ENCODE data around the gene RABEP1.
"Not testable (repeated sequence)": the region's sequence is repeated elsewhere in the genome, so short reads cannot be mapped to it uniquely, and the experiment has no call there.

The RABEP1 gene, protein sequence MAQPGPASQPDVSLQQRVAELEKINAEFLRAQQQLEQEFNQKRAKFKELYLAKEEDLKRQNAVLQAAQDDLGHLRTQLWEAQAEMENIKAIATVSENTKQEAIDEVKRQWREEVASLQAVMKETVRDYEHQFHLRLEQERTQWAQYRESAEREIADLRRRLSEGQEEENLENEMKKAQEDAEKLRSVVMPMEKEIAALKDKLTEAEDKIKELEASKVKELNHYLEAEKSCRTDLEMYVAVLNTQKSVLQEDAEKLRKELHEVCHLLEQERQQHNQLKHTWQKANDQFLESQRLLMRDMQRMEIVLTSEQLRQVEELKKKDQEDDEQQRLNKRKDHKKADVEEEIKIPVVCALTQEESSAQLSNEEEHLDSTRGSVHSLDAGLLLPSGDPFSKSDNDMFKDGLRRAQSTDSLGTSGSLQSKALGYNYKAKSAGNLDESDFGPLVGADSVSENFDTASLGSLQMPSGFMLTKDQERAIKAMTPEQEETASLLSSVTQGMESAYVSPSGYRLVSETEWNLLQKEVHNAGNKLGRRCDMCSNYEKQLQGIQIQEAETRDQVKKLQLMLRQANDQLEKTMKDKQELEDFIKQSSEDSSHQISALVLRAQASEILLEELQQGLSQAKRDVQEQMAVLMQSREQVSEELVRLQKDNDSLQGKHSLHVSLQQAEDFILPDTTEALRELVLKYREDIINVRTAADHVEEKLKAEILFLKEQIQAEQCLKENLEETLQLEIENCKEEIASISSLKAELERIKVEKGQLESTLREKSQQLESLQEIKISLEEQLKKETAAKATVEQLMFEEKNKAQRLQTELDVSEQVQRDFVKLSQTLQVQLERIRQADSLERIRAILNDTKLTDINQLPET

DNA sequence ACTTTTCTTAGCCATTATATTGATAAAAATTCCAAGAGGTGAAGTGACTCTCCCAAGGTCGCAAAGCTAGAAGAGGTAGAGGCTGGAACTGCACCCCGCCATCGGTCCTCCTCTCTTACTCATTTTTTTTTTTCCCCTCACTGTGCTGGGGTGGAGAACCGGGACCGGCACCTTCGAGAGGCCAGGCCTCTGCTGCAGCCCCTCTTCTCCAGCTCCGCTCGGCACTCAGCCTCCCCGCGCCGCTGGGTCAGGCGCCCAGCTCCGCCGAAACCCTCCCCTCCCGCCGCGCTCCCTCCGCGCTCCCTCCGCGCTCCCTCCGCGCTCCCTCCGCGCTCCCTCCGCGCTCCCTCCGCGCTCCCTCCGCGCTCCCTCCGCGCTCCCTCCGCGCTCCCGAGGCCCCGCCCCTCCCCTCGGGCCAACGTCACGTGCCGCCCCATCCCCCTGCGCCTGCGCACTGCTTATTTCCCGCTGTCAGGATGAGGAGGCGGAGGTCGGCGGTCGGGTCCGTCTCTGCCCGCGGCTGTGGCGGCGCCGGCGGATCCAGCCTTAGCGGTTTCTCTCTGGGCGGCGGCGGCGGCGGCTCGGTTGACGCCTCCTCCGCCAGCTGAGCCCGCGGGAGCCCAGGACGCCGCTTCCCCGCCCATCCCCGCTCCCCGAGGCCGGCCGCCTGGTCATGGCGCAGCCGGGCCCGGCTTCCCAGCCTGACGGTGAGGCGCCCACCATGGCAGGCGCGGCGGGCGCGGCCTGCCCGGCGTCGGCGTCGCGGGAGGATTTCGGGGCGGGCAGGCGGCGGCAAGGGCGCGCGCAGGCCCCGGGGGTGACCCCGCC is at the start of gene RABEP1:
Gene RABEP1 (plus strand): TSS at position 471 of the 828 bp plus-strand sequence. CDS start 203 bp downstream, at position 674.
- peak; percentile 91 for DNase-seq

DNA sequence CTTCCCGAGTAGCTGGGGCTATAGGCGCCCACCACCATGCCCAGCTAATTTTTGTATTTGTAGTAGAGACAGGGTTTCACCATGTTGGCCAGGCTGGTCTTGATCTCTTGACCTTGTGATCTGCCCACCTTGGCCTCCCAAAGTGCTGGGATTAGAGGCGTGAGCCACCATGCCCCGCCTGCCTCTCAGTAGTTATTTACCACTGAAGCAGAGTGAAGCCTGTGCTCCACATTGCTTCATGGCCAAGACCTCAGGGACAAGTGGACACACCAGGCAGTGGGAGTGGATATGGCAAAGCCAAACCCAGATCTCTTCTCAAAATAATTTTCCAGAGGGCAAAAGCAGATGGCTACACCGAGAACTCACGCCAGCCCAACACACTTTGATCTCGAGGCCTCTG is 48.6 kb upstream of the RABEP1 start:
- DNase-seq, result not testable (repeated sequence)

DNA sequence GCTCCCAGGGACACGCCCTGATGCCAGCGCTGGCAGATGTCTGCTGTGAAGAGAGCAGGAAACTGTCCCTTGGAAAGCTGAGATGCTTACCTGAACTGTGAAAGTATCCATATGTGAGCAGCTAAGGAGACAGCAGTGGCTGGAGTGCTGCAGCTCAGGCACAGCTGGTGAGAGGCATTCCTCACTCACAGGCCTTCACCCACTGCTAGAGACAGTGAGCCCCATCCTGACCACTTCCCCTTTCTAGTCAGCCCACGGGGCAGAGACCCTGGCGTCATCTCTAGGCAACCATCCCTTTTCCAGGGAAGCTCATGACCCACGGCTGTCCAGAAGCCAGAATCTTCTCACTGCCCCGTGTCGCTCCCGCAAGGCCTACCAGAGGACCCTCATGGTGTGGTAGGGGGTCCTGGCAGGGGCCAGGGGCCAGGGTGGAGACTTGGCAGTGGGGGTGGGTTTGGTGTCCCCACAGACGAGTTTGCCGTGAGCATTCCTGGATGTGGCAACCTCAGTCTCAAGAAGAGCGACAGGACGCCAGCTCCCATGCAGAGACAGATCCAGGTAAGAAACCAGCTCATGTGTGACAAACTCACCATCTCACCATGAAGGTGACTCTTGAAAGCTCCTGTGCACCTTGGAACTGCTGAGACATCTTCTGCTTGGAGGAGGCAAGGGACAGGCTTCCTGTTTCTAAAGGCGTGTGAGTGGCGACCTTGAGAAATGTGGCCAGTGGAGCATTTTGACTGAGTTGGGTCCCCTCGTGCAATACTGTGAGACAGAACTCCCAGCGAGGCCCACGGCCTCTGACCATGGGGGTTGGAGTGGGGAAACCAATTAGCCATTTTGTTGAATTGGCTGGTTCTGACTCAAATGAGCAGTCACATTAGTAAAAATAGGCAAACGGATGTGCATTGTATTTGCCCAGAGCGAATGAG is 47.2 kb upstream of the RABEP1 start, which contains the start of gene SCIMP:
Gene SCIMP (minus strand): TSS at position 216 of the 932 bp plus-strand sequence. CDS start 105 bp downstream, at position 111.
- DNase-seq, result no peak

DNA sequence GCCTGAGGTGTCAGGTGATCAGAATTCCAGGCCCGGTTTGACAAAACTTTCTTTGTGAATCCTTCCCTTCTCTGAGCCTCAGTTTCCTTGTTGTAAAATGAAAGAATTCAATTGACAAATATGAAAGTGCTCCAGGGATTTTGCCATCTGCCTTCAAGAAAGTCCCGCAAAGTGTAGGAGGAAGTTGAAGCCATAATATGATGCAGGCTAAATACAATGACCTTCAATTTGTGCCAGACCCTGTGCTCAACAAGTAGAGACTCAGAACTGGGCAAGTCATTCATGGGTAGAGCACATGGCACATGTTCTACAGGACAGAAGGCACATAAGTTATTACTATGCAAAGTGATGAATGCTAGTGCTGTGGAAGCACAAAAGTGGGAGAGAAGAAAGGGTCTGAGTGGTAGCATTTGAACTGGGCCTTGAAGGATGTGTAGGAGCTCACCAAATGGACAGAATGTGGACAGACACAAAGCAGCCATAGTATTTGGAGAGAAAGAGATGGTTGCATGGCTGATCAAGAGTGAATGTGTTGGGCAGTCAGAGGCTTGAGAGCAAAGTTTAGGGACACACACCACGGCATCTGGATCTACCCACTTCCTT is 45.0 kb upstream of the RABEP1 start:
- no peak for DNase-seq

DNA sequence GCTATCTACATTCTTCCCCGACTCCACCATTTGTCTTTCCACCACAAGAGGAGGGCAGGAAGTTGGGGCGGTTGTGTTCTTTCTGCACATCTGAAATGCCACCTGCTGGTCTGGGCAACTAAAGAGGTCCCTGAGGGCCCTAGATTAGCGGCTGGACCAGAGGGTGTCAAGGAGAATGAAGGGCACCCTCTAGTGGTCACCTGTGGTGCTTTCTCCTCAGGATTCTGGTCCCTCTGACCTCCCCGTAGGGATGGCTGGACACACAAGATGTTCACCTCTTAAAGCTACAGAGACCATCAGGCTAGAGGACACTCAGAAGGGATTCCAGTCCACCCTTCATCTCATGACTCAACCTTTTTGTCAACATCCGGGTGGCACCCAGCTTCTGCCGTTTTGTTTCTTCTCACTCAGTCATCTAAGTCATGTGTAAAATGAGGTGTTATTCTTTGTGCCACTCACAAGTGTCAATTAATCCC is 44.5 kb upstream of the RABEP1 start:
- DNase-seq, result peak; percentile 84

DNA sequence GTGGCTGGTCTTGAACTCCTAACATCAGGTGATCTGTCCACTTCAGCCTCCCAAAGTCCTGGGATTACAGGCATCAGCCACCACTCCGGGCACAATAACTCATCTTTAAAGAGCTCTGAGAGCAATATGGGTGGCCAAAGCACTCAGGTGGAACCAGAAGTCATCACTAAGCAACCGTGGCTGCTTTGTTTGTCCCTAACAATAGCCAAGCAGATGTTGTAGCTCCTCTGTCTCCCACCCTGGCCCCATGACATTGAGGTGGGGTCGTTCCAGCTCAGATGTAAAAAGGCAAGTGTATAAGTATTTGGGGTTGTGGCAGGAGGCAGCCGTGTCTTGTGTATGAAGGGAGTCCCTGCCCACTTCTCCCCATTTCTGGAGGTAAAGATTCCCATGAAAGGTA is 43.8 kb upstream of the RABEP1 start:
- DNase-seq, result no peak

DNA sequence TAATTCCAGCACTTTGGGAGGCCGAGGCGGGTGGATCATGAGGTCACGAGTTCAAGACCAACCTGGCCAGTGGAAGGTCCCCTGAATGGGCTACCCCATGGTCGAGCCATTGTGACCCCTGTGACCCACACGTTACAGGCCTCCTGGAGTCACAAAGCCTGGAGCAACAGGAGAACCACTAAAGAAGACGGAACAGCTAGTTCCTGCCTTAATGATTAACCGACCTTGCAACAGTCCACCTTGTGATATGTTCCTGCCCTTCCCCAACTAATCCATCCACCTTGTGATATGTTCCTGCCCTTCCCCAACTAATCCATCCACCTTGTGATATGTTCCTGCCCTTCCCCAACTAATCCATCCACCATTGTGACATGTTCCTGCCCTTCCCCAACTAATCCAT is 42.3 kb upstream of the RABEP1 start:
- not testable (repeated sequence) for DNase-seq

DNA sequence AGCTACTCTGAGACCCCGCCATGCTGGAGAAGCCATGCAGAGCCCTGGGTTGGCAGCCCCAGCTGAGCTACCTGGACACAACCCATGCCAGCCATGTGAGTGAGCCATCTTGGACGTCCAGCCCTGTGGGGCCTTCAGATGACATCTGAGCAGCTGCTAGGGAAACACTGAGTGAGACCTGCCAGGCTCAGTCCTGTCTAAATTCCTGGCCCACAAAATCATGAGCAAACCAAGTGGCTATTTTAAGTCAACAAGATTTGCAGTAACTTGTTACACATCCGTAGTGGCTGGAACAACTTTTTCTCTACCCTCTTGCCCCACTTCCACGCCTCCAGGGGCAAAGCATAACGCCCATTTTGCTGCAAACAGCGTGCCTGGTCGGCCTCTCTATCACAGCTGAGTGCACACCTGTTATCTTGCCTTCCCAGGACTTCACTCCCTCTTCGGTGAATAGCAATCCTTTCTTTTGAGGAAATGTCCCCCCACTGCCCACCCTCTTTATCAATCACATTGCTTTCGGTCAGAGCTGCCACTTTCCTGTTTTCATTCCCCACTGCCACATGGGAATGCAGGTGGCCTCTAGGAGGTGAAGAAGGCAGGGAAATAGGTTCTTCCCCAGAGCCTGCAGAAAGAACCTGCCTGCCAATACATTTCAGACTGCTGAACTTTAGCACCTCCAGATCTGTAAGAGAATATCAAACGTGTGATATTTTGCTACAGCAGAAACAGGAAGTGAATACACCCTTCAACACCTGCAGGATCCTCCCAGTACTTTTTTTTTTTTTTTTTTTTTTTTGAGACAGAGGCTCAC is 40.0 kb upstream of the RABEP1 start:
- DNase-seq, result no peak

DNA sequence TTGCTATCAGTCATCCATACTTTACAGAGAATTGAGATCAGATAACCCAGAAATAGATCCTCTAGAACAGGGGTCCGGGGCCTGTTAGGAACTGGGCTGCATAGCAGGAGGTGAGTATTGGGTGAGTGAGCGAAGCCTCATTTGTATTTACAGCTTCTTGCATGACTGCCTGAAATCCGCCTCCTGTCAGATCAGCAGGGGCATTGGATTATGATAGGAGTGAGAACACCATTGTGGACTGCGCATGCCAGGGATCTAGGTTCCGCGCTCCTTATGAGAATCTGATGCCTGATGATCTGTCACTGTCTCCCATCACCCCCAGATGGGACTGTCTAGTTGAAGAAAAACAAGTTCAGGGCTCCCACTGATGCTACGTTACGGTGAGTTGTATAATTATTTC is 34.5 kb upstream of the RABEP1 start:
- peak; percentile 15 for DNase-seq

DNA sequence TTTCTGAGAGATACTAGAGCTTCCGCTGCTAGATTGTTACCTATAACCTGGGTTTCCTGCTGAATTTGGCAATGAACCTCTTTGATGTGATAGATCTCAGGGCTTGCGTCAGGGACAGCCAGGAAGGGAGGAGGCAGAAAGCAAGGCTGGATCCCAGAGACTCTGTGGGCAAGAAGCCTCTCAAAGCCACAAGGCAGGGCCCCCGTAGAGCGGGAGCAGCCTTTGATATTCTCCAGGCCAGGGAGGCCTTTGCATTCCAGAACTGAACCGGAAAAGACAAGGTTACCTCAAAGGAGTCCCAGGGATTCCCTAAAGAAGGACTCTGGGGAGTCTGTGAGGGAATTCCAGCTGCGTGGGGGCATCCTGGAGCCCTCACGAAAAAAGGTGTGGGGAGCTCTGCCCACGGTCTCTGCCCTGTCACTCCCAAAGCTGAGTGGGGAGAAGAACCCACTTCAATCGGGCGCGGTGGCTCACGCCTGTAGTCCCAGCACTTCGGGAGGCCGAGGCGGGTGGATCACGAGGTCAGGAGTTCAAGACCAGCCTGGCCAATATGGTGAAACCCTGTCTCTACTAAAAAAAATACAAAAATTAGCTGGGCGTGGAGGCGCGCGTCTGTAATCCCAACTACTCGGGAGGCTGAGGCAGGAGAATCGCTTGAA is 33.1 kb upstream of the RABEP1 start:
- no peak for DNase-seq

DNA sequence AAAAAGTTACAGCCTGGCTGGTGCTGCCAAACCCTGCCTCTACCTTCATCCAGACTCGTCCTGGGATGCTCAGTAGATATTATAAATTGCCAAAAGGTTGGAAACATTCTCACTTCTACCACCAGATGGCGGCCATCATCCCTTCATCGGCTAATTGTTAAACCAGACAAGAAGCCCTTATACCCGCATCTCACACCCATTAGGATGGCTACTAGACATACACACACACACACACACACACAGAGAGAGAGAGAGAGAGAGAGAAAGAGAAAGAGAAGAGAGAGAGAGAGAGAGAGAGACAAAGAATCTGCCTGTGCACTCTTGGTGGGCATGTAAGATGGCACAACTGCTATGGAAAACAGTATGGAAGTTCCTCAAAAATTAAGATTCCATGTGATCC is 32.5 kb upstream of the RABEP1 start:
- peak; percentile 71 for DNase-seq

DNA sequence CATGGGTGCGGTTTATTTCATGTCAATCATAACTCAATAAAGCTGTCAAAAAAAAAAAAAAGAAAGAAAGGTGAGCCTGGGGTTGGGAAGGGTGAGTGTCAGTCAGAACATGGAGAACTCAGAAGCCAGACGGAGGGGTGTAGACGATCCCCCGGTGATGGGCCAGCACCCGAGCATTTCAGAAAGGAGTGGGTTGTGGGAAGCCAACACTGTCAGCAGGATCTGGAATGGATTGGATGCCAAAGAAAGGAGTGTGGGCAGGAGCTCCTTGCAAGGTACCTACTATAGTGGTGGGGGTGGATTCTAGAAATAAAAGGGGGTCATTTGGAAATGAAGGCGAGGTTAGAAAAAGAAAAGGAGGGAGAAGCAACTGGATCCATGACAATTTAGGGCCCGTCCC is 27.7 kb upstream of the RABEP1 start:
- DNase-seq, result no peak

DNA sequence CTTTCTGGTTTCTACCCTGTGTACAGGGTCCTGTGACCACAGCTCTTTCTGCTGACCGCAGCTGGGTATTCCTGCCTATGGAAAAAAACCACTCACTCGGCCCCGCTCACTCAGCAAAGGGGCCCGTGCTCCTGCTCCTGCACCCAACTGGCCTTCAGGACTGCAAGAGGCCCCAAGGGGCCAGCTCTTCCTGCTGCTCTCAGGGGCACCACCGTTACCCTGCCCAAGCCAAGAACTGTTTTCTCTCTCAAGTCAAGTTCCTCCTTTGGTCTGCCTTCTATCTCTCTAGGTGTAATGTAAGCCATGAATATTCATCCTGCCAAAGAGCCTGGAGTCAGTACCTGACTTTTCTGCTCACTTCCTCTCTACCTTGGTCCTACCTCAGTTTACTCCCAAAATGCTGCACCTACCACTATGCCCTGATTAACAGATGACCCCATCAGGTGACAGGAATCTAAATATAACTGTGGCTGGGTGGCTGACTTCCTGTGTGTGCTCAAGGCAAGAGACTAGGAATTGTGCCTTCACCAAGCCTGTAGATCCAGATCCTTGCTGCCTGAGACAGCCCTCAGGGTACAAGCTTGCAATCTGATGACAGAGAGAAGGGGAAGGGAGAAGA is 27.1 kb upstream of the RABEP1 start:
- DNase-seq, result no peak

DNA sequence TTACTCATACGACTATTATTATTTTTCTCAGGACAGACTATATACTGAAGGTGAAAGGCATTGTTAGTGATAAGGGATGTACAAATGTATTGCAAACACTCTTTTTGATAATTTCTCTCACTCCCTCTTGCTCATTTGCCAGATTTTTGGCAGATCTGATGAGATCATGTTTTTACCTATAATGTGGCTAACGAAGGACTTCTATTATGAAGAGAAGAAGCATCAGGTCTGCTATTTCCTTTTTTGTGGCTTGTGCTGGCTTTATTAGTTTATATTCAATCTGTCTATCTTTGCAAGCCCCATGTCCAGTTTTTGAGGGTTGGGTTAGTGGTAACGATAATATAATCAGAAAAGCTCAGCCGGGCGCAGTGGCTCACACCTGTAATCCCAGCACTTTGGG is 25.0 kb upstream of the RABEP1 start:
- DNase-seq, result no peak

DNA sequence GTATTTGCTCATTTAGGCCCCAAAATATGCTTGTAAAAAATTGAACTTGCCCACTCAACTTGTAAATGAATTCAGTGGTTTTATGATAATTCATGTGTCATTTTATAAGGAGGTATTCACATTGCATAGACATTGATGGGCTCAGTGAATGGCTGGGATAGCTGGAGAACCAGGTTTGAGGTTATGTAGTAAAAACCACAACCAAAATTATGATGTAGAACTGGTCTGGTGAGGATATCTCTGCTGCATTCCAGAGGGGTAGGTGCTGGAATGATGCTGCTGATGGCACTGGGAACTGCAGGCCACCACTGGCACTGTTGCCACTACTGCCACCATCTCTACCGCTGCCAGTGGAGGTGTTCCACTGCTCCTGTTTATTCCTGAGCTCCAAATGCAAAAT is 21.5 kb upstream of the RABEP1 start:
- DNase-seq, result no peak

DNA sequence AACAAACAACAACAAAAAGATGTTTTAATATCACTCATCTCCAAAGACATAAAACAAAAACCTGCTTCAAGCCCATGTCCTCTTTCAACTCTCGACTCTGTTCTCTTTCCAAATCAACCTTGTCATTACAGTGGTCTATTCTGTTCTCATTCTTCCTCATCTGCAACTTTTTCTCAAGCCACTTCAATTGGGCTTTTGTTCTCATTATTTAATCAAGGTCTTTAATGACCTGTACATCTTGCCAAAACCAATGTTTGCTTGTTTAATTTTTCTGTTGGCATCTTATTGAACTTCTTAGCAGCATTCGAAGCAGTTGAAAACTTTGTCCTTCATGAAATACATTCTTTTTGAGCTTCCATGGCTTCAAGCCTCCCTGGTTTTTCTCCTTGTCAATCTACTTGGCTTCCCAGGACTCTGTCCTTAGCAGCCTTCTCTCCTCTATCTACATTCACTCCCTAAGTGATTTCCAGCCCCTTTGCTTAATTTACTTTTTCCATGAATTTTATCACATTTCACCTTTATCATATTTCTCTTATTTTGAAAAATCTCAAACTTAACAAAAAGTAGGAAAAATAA is 19.6 kb upstream of the RABEP1 start:
- no peak for DNase-seq

DNA sequence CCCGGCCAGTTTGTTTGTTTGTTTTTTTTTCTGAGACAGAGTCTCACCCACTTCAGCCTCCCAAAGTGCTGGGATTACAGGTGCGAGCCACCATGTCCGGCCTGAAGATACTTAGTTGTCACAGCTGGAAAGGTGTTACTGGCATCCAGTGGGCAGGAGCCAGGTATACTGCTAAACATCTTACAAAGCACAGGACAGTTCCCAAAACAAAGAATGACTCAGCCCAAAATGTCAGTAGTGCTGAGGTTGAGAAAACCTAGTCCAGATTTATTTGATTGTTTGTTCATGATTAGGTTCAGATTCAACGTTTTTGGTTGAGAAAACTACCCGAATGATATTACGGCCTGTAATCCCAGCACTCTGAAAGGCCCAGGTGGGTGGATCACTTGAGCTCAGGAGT is 18.6 kb upstream of the RABEP1 start:
- no peak for DNase-seq

DNA sequence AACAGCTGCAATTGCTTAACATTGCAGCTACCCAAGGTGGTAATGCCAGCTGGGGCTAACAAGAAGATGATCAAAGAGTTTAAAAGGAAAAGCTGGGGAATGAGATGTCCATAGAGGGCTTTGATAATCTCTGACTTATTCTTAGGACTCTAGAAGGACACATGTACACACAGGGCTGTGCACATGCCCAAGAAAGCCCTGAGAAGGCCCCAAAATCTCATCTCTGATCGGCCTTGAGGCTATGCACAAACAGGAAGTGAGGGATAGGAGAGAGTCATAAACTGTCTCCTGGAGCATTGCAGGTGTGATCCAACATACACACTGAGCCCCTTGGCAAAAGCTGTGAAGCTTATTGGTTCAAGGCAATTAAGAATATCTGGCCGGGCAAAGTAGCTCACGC is 17.2 kb upstream of the RABEP1 start:
- DNase-seq, result no peak
